HG03108 (cell line): ENCODE results near the gene GIT1.

ENCODE experiments used
- ATAC-seq: cut with Tn5 transposase; IDR thresholded peaks from one replicate; pipeline ENCODE4 v1.9.1; 2021; ENCODE audit warnings: moderate library complexity; ENCODE audit not compliant: unreplicated experiment

The GIT1 gene

DNA sequence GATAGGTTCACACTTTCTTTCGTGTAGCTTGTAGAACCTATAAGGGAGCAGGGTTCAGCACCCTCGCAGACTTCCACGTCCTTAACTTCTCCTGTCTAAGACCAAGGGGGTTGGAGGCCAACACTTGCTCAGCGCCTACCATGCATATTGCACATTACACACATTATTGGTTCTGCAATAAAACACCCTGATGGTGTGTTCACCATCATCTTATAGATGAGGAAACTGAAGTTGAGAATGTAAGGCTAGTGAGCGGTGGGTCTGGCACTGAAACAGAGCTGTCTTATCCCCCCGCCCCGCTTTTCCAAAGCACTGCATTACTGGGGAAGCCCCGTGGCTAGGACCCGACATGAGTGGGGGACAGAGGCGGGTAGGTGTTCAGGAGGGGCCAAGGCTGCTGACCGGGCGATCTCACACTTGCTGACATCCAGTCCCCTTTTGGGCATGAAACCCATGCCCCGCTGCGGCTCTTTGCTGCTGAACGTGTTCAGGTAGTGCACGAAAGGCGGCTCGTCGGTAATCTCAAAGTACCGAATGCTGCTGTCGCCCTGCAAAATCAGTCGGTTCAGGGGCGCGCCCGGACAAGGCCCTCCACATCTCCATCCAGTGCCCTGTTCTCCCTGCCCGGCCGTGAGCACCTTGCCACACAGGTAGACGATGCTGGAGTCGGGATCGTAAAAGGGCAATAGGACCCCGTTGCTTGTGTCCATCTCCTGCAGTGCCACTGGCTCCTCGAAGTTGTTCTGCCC lies 27.0 kb upstream of the GIT1 start:
- no peak for ATAC-seq

DNA sequence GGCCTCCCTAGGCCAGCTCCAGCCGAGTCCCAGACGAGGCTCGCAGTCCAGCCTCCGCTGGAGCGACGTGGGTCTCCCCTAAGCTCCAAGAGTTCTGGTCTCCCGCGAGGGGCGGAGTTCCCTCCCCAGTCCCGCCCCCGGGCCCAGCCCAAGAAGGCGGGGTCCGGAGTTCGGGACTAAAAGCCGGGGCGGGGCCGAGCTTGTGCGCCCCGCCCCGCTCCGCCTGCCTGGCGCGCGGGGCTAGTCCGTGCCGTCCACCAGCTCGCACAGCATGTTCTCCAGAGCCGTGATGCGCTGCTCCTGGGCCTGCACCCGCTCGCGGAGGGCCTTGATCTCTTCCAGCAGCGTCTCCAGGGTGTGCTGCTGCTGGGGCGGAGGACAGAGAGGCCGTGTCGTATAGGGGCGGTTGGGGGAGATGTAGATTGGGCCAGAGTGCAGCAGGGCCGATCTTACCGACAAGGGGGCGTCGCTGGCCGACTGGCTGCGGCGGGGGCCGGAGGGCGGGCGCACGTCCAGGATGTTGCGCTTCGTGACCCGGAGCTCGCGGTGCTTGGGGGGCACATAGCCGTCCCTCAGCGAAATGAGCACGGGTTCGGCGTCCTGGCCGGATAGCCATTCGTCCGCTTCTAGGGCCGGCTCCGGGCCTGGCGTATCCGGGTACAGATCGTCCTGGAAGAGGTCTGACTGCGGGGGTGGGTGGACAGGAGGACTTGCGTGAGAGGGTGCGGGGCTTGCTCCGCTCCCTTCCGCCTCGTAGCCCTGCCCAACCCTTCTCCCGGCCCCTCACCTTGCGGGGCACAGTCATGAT lies 26.2 kb upstream of the GIT1 start:
- peak; percentile 57 for ATAC-seq

- no peak for ATAC-seq
Measured at GRCh38 chr17:29615048-29615385, 25.6 kb upstream of the GIT1 start.

- no peak for ATAC-seq
Measured at GRCh38 chr17:29614349-29615047, 25.1 kb upstream of the GIT1 start.

DNA sequence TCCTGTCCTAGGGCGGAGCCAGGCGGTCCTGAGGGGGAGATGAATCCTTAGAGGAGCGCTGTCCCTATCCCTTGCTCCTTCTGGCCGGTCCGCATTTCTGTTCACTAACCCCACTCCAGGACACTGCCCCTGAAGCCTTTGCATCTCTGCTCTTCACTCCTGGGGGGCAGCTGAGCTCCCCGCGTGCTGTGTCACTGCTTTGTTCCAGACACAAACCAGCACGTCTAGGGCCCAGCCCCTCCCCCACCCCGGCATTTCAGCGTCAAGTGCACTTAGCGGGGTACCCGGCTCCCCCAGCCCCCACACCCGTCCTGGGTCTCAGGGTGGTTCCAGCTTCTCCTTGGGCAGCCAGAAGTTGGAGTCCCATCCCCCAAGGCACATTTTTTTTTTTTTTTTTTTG lies 24.4 kb upstream of the GIT1 start:
- no peak for ATAC-seq

DNA sequence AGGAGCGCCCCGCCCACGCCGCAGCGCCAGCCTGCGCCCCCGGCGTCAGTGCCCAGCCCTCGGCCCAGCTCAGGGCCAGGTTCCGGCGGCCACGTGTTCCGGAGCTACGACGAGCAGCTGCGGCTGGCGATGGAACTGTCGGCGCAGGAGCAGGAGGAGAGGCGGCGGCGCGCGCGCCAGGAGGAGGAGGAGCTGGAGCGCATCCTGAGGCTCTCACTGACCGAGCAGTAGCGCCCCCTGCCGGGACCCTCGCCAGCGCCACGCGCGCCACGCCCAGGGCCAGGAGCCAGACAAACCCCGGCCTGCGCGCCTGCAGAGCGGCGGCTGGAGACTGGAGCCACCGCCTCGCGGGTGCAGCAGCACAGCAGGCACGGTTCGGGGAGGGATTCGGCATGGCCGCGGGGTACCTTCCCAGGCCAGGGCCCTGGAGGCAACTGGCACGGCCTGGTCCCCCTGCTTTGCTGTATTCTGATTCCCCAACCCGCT lies 23.9 kb upstream of the GIT1 start:
- no peak for ATAC-seq

DNA sequence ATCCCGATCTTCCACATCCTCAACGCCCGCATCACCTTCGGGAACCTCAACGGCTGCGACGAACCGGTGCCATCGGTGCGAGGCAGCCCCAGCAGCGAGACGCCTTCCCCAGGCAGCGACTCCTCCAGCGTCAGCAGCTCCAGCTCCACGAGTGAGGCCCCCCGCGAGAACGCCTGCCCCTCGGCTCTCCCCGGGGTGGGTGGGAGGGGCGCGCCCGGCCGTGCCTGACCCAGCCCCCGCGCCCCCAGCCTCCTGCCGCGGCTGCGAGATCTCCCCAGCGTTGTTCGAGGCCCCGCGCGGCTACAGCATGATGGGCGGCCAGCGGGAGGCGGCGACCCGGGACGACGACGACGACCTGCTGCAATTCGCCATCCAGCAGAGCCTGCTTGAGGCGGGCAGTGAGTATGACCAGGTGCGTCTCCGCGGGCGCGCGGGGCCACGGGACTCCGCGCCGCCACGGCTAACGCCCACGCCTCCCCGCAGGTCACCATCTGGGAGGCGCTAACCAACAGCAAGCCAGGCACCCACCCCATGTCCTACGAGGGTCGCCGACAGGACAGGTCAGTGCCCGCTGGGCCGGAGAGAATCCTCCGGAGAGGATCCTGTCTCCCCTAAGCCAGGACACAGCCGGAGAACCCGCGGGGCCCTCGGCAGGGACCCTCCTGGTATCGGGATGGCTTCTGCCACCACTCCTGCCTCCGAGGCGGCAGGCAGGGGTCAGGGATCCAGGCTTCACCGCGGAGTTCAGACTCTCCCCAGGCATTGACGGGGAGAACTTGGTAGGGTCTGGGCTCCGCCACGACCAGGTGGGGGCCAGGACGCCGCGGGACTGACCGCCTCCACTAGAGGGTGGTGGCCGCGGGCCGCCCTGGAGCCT lies 23.2 kb upstream of the GIT1 start:
- no peak for ATAC-seq

GRCh38 chr17:29612094-29612403 lies 22.6 kb upstream of the GIT1 start:
- ATAC-seq: no peak

GRCh38 chr17:29611351-29612093 lies 22.1 kb upstream of the GIT1 start:
- ATAC-seq: no peak

- ATAC-seq: no peak
Measured at GRCh38 chr17:29610395-29610794, 20.9 kb upstream of the GIT1 start.

DNA sequence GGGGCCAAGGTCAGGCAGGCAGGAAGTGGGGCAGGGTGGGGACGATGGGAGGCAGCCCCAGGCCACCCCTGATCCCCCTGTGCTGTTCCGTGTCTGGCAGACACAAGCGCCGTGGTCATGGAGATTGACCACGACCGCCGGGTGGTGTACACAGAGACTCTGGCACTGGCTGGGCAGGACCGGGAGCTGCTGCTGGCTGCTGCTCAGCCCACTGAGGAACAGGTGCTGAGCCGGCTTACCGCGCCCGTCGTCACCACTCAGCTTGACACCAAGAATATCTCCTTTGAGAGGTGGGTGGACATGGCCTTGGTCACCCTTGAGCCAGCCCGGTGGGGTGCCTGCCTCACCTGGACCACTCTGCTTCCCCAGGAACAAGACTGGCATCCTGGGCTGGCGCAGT lies 19.5 kb upstream of the GIT1 start:
- no peak for ATAC-seq

DNA sequence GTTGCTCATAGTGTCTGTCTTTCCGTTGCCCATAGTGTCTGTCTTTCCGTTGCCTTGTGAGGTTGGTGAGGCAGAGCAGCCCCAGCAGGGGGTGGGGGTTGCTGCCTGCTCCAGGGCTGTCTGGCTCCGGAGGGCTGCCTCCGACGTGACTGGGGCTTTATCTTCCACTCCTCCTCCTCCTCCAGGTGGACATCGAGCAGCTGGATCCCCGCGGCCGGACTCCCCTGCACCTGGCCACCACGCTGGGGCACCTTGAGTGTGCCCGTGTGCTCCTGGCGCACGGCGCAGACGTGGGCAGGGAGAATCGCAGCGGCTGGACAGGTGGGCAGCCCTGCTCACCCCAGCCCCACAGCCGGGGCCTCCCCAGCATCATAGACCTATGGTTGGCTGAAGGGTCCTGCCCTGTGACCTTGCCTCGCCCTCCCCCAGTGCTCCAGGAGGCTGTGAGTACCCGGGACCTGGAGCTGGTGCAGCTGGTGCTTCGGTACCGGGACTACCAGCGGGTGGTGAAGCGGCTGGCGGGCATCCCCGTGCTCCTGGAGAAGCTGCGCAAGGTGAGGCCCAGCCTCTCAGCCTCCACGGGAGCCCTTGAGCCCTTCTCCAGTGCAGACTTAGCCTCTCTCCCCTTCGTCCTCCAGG lies 18.2 kb upstream of the GIT1 start:
- no peak for ATAC-seq

DNA sequence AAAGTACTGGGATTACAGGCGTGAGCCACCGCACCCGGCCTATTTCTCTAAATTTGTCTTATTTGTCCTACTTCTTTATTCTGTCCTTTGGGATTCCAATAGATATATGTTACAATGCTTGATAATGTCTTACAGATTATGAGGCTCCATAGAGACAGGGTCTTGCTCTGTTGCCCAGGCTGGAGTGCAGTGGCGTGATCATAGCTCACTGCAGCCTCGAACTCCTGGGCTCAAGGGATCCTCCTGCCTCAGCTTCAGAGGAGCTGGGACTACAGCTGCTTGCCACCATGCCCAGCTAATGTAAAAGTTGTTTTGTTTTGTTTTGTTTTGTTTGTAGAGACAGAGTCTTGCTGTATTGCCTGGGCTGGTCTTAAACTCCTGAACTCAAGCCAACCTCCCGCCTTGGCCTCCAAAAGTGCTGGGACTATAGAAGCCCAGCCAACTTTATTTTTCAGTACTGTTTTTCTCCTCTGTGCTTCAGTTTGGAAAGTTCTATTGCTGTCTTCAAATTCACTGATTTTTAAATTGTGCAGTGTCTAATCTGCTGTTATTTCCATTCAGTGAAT lies 13.7 kb upstream of the GIT1 start:
- ATAC-seq: no peak

GRCh38 chr17:29597361-29598172 lies 8.1 kb upstream of the GIT1 start:
- ATAC-seq: no peak

GRCh38 chr17:29596811-29597210 lies 7.4 kb upstream of the GIT1 start:
- no peak for ATAC-seq

DNA sequence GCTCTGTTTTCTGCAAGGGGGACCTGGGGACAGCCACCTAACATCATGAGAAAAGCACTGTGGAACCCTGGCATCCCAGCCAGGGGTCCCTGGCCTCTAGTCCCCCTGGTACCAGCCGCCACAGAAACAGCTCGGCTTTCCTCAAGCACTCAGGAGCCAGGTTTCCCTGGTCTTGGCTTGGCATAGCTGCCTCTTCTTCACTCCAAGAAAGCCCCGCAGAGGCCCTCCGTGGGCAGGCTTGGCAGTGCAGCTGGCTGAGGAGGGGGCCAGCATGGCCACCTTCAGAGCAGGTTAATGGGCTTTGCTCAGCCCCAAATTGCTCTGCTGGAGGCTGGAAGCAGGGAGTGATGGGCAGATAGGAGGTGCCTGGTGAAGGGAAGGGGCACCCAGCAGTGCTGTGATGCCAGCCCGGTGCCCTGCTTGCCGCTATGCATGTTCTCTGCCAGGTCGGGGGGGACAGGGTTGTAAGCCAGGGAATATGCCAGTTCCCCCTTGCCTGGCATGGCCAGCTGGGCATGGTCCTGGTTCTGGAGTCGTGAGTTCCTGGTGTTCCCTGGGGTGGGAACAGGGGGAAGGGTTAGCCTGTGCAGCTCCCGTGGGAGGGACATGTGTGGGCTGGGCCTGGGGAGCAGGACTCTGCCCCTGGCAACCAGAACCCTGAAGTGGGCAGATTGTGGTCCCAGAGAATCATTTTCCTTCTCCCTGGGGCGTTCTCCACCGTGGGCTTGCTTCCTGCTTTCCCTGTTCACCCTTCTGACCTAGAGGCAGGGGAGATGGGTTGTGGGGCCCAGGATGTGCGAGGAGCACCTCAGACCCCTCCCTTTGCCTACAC lies 6.7 kb upstream of the GIT1 start:
- no peak for ATAC-seq

GRCh38 chr17:29595107-29595942 lies 5.9 kb upstream of the GIT1 start:
- ATAC-seq: no peak
